CD4-positive, alpha-beta T cell (primary cell): ENCODE data around the gene PTPRK. TPM values are rescaled to one million over a fixed set of nuclear protein-coding genes. Genes with fewer than 3 reads are reported as not detected.

Experiments
- ATAC-seq: fragments of 200-7000 bp; cut with Tn5 transposase; one replicate; pipeline ENCODE4 v1.10.0; 2022; ENCODE audit warnings: mild to moderate bottlenecking; ENCODE audit not compliant: poor library complexity
- CTCF ChIA-PET: fragments of 350-600 bp; sonication (Branson Sonifier 250); formaldehyde crosslinking; loops from one replicate; lab custom pipeline; 2021; ENCODE audit warnings: antibody characterized with exemption, inconsistent platforms; lab: Charles Lee
- POLR2A ChIA-PET: fragments of 350-600 bp; sonication (Branson Sonifier 250); formaldehyde crosslinking; loops from one replicate; lab custom pipeline; 2021; ENCODE audit warnings: antibody characterized with exemption, inconsistent platforms; lab: Charles Lee
- DNase-seq, 14 experiments: peaks; one replicate each; pipeline ENCODE4 v3.0.0-alpha.2; 2013 to 2020; ENCODE audit warnings: mixed read lengths in 2 of 14
- H3K27ac ChIP-seq, 2 donors: one replicate each; pipeline versions ENCODE4 v1.5.1 to v1.7.0; 2013; ENCODE audit warnings: low read length in 2 of 2, low read depth in 1 of 2, mild to moderate bottlenecking in 1 of 2
- H3K27me3 ChIP-seq, 2 experiments: 1 replicate in 1 of 2; 2 replicates in 1 of 2; pipeline versions ENCODE4 v1.6.1 to v1.7.0; 2013; ENCODE audit warnings: low read length in 2 of 2, control low read depth in 1 of 2, mild to moderate bottlenecking in 1 of 2, moderate library complexity in 1 of 2; ENCODE audit not compliant: insufficient read depth in 2 of 2, control insufficient read depth in 1 of 2
- H3K36me3 ChIP-seq: one replicate; pipeline ENCODE4 v1.6.1; 2013; ENCODE audit warnings: low read length, control low read depth; ENCODE audit not compliant: insufficient read depth
- H3K4me1 ChIP-seq: one replicate; pipeline ENCODE4 v1.6.1; 2013; ENCODE audit warnings: low read length, control low read depth; ENCODE audit not compliant: insufficient read depth
- H3K4me3 ChIP-seq: one replicate; pipeline ENCODE4 v1.5.1; 2013; ENCODE audit warnings: mild to moderate bottlenecking, low read length, moderate library complexity
- H3K9me3 ChIP-seq, 2 experiments: 1 replicate in 1 of 2; 2 replicates in 1 of 2; pipeline versions ENCODE4 v1.6.1 to v1.7.0; 2013; ENCODE audit warnings: low read length in 2 of 2, mild to moderate bottlenecking in 2 of 2, control low read depth in 1 of 2, moderate library complexity in 1 of 2; ENCODE audit not compliant: control insufficient read depth in 1 of 2, insufficient read depth in 1 of 2
- H3K27ac Mint-ChIP-seq: one replicate; pipeline ENCODE4 v1.8.0; 2020; ENCODE audit warnings: mixed read lengths
- H3K27me3 Mint-ChIP-seq: one replicate; pipeline ENCODE4 v1.8.0; 2021; ENCODE audit warnings: mixed read lengths
- H3K36me3 Mint-ChIP-seq: one replicate; pipeline ENCODE4 v1.8.0; 2021; ENCODE audit warnings: low read depth, mixed read lengths
- H3K4me1 Mint-ChIP-seq: one replicate; pipeline ENCODE4 v1.8.0; 2021; ENCODE audit warnings: low read depth, mixed read lengths
- H3K4me3 Mint-ChIP-seq: one replicate; pipeline ENCODE4 v1.8.0; 2020; ENCODE audit warnings: mild to moderate bottlenecking, mixed read lengths
- H3K9me3 Mint-ChIP-seq: one replicate; pipeline ENCODE4 v1.8.0; 2020; ENCODE audit warnings: mixed read lengths
- intact Hi-C, 2 experiments: fragments of 100-400 bp; cut with DNase I in 1 of 2; cut with micrococcal nuclease in 1 of 2; formaldehyde crosslinking; loops; one replicate each; pipeline versions ENCODE4 v1.15.1 to v1.9.0; 2023 to 2025; cut with DNase I, micrococcal nuclease
- total RNA-seq, 174 experiments: library from RNA in 2 of 174; stranded (reverse) in 2 of 174; gene quantifications; one replicate each; pipeline ENCODE4 v1.2.3 and lab custom pipeline; 2021 to 2026
- TF ChIP-seq, protein P1 (sequence below): fragments of 200-600 bp; IDR thresholded peaks from one replicate; pipeline ENCODE4 v1.8.0; 2022; ENCODE audit warnings: antibody characterized with exemption, mild to moderate bottlenecking

Gene PTPRK
- total RNA-seq, 2 experiments from 2014 or later = 8.4 to 10.3 TPM

DNA sequence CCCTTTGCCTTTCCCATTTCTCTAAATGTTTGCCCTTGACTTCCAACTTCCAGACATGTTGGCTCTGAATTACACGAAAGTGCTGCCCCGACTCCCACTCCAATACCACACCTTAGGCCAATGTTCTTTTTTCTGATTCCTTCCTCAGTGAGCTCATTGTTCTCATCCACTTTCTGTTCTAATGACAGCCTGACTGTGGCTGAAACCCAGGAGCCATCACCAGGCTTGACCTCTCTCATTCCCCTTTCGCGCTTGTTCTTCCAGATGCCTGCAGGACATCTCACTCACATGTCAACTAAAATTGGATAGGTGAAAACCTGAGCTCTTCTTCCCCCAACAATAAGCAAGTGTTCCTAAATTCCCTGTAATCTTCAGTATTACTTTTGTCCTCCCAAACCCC lies 40.4 kb downstream of the PTPRK start:
- H3K4me1 Mint-ChIP-seq = peaks cover 12% of the 10 kb centered on the region
- no peak overlapping the region for H3K27ac ChIP-seq
- DNase-seq (no peak), ATAC-seq (no peak)
- TF ChIP-seq, protein P1, sequence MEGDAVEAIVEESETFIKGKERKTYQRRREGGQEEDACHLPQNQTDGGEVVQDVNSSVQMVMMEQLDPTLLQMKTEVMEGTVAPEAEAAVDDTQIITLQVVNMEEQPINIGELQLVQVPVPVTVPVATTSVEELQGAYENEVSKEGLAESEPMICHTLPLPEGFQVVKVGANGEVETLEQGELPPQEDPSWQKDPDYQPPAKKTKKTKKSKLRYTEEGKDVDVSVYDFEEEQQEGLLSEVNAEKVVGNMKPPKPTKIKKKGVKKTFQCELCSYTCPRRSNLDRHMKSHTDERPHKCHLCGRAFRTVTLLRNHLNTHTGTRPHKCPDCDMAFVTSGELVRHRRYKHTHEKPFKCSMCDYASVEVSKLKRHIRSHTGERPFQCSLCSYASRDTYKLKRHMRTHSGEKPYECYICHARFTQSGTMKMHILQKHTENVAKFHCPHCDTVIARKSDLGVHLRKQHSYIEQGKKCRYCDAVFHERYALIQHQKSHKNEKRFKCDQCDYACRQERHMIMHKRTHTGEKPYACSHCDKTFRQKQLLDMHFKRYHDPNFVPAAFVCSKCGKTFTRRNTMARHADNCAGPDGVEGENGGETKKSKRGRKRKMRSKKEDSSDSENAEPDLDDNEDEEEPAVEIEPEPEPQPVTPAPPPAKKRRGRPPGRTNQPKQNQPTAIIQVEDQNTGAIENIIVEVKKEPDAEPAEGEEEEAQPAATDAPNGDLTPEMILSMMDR = no peak
- peaks cover 11% of the 10 kb centered on the region for H3K4me1 ChIP-seq
- intact Hi-C loops = no loop called here
- H3K4me3 ChIP-seq = no peak overlapping the region
- ChIA-PET CTCF (interaction anchor here (0.8 to 1.0 kb wide), 2 partner anchors 8 to 45 kb away, joined by 3 read pairs; no protein-coding TSS in a partner anchor), POLR2A (interaction anchor here (0.7 kb wide), 1 partner anchor 742 kb away, joined by 3 read pairs; no protein-coding TSS in a partner anchor)
- H3K36me3 Mint-ChIP-seq = no peaks in the 10 kb centered on the region
- no peak overlapping the region for H3K4me3 Mint-ChIP-seq
- no peaks in the 10 kb centered on the region for H3K36me3 ChIP-seq
- H3K27me3 ChIP-seq = no peaks in the 10 kb centered on the region
- no peak overlapping the region for H3K27ac Mint-ChIP-seq
- no peaks in the 10 kb centered on the region for H3K9me3 Mint-ChIP-seq
- no peaks in the 10 kb centered on the region for H3K27me3 Mint-ChIP-seq
- no peaks in the 10 kb centered on the region for H3K9me3 ChIP-seq

DNA sequence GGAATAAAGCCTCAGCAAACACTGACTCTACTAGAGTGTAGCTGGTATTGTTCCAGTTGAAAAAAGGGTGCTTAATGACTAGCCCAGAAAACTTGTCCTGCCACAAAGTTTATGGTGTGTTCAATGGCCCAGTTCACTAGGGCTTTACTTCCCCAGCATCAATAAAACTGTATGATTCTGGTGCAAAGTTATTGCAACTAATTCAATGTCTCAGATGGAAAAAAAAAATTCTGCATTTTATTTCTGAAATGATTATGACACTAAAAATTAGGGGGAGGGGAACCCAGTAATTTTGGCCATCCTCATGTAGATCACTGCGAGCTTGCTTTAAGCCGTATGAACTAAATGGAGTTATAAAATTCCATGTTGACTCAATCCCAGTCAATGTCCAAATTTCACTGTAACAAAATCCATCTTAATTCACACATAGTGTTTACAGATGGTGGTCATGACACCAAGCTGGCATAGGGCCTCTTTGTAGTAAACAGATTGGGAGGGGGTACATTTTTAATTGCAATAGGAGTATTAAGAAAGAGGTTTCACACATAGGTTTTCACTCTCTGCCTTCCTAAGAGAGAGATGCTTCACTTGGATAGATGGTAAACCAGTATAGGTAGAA lies 41.2 kb downstream of the PTPRK start:
- Histone ChIP-seq H3K4me3 (peak overlapping the region; percentile 28), H3K27me3 (no peaks in the 10 kb centered on the region), H3K27ac (no peak overlapping the region), H3K4me1 (peaks cover 11% of the 10 kb centered on the region), H3K9me3 (no peaks in the 10 kb centered on the region), H3K36me3 (no peaks in the 10 kb centered on the region)
- CTCF ChIA-PET = interaction anchor here (0.8 kb wide), 1 partner anchor 46 kb away, joined by 3 read pairs; no protein-coding TSS in a partner anchor
- no peaks in the 10 kb centered on the region for H3K36me3 Mint-ChIP-seq
- TF ChIP-seq, protein P1 = no peak
- POLR2A ChIA-PET = interaction anchor here (0.7 kb wide), 2 partner anchors 42 to 741 kb away, joined by 3 read pairs; no protein-coding TSS in a partner anchor
- ATAC-seq (no peak), DNase-seq (no peak)
- intact Hi-C loops = no loop called here
- peak overlapping the region; percentile 38 for H3K27ac Mint-ChIP-seq
- no peaks in the 10 kb centered on the region for H3K9me3 Mint-ChIP-seq
- peak overlapping the region; percentile 78 for H3K4me3 Mint-ChIP-seq
- H3K27me3 Mint-ChIP-seq = no peaks in the 10 kb centered on the region
- H3K4me1 Mint-ChIP-seq = peaks cover 12% of the 10 kb centered on the region

DNA sequence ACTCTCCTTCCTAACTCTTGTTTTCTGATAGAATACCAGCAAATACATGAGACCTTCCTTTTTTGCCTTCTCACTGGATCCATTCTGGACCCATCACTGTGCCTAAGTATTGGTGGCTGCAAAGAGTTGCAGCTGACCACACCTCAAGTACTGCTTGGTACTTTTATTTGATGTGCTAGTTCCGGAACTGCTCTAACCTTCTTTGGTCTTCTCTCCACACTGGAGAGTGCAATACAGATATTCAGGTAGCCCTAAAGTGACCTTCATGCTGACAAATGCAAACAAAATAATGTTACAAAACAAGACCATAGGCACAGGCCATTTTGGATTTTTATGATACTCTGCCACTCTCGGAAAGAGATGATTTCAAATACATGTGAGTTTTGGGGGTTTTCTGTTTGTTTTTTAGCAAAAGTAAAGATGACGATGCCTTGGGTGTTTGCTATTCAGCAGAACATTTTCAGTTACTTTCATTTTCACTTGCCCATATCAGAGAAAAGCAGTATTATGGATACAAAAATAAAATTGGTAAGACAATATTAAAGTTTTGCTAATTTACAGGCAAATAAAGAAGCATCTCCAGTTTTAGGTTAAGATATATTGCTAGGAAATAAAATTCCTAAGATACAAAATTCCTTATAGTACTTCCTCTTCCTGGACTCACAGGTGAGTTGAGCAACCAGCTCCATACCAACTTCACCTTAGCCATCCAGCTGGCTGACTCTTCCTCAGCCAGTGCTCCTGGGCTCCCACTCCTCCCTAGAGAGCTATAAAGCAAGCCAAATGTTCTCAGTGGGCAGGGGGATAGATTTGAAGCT lies 42.0 kb downstream of the PTPRK start:
- Histone ChIP-seq H3K27me3 (no peaks in the 10 kb centered on the region), H3K4me1 (peaks cover 11% of the 10 kb centered on the region), H3K9me3 (no peaks in the 10 kb centered on the region), H3K27ac (no peak overlapping the region), H3K4me3 (peak overlapping the region; percentile 28), H3K36me3 (no peaks in the 10 kb centered on the region)
- TF ChIP-seq, protein P1 = no peak
- intact Hi-C loops = no loop called here
- ChIA-PET CTCF (no interaction called here), POLR2A (no interaction called here)
- peak overlapping the region; percentile 78 for H3K4me3 Mint-ChIP-seq
- H3K27ac Mint-ChIP-seq = peak overlapping the region; percentile 38
- ATAC-seq (no peak), DNase-seq (peak in 2 of 14 experiments; percentile 7 to 14)
- H3K27me3 Mint-ChIP-seq = no peaks in the 10 kb centered on the region
- H3K4me1 Mint-ChIP-seq = peaks cover 12% of the 10 kb centered on the region
- H3K9me3 Mint-ChIP-seq = no peaks in the 10 kb centered on the region
- H3K36me3 Mint-ChIP-seq = no peaks in the 10 kb centered on the region
